Astrocyte of the spinal cord (primary cell): ENCODE data around the gene VSTM4.

ENCODE experiments used
- DNase-seq: peaks from one replicate; pipeline ENCODE4 v3.0.0; 2011; ENCODE audit warnings: low read depth, low spot score
- H3K4me3 ChIP-seq: 2 replicates; pipeline ENCODE4 v1.5.1; 2011; ENCODE audit warnings: low read depth, mild to moderate bottlenecking, low read length, moderate library complexity
- in situ Hi-C: cut with HindIII; loops from 2 replicates; pipeline ENCODE4 v1.10.0; 2017; ENCODE audit warnings: low sequenced_read_pairs
- TF ChIP-seq, protein P1 (sequence below): IDR thresholded peaks from 2 replicates; pipeline ENCODE4 v1.5.1; 2012; ENCODE audit warnings: low read depth, mild to moderate bottlenecking, low read length, inconsistent platforms

VSTM4 gene

DNA sequence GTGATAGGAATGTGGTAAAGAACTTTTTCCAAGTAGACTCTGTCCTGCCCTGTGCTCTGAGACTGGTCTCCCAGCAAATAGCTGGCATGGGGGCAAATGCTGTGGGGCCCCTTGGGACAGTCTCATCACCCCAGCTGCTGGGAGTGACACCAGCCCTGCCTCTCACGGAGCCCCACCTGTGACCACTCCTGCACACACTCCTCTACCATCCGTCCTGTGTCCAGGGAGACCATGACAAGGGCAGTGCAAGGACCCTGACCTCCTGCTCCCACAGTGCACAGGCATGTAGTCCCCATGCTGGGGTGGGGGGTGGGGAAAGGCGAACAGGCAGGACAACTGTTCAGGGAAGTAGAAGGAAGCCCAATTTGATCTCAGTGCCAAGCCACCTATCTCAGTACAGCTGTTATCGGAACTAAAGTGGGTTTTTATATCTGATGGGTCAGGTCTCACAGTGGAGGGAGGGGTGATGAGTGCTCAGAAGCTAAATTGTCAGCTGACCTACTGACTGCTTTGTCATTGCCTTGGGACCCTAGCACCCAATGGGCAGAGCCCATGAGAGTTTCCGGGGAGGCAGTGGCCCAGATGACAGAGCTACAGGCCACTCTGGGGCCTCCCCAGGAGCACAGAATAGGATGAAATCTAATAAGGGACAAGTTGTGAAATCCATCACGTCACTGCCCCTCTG, 24.5 kb downstream of the VSTM4 start:
- DNase-seq, result no peak
- H3K4me3 ChIP-seq, result no peak overlapping the region
- in situ Hi-C loops, result no loop called here
- TF ChIP-seq, protein P1, sequence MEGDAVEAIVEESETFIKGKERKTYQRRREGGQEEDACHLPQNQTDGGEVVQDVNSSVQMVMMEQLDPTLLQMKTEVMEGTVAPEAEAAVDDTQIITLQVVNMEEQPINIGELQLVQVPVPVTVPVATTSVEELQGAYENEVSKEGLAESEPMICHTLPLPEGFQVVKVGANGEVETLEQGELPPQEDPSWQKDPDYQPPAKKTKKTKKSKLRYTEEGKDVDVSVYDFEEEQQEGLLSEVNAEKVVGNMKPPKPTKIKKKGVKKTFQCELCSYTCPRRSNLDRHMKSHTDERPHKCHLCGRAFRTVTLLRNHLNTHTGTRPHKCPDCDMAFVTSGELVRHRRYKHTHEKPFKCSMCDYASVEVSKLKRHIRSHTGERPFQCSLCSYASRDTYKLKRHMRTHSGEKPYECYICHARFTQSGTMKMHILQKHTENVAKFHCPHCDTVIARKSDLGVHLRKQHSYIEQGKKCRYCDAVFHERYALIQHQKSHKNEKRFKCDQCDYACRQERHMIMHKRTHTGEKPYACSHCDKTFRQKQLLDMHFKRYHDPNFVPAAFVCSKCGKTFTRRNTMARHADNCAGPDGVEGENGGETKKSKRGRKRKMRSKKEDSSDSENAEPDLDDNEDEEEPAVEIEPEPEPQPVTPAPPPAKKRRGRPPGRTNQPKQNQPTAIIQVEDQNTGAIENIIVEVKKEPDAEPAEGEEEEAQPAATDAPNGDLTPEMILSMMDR, result no peak

- no peak for DNase-seq
- in situ Hi-C loops, result no loop called here
- H3K4me3 ChIP-seq, result no peak overlapping the region
- TF ChIP-seq, protein P1, result no peak
Observed at GRCh38 chr10:49090189-49090575, 25.1 kb downstream of the VSTM4 start.

GRCh38 chr10:49089557-49090188, 25.6 kb downstream of the VSTM4 start:
- DNase-seq, result peak; percentile 65
- in situ Hi-C loops, result no loop called here

GRCh38 chr10:49089152-49089551, 26.2 kb downstream of the VSTM4 start:
- no peak for DNase-seq
- in situ Hi-C loops, result no loop called here
- TF ChIP-seq, protein P1, result no peak
- no peak overlapping the region for H3K4me3 ChIP-seq

More at GRCh38 chr10:49089557-49090188, 25.6 kb downstream of the VSTM4 start:
- TF ChIP-seq, protein P1, result no peak
- no peak overlapping the region for H3K4me3 ChIP-seq

GRCh38 chr10:49086889-49087288, 28.4 kb downstream of the VSTM4 start:
- TF ChIP-seq, protein P1, result no peak
- in situ Hi-C loops, result no loop called here
- no peak overlapping the region for H3K4me3 ChIP-seq
- DNase-seq, result no peak

DNA sequence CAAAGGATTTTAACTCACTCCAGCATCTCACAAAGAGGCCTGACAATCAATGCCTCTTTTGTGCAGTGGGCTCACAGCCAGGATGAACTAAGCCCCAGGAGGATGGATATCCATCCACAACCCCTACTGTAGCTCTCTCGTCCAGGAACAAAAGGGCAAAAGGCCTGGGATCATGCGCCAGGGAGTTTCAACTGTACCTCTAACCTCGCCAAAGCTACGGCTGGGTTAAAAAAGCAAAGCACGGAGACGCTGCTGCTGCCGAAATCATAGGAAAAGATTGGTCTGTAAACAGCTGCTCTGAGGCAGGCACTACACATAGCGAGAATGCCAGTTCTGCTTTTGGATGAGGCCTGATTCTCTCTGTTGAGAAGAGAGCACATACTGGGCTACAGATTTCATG, 32.1 kb downstream of the VSTM4 start:
- DNase-seq, result peak; percentile 13
- H3K4me3 ChIP-seq, result no peak overlapping the region
- TF ChIP-seq, protein P1, result no peak
- in situ Hi-C loops, result no loop called here
